Suprapubic skin (tissue), 4 donors: ENCODE results near the gene RPL39L.

ENCODE experiments used
- EP300 ChIP-seq: sonication (generic); formaldehyde crosslinking; IDR thresholded peaks from one replicate; pipeline ENCODE4 v1.6.1; 2017; ENCODE audit warnings: antibody characterized with exemption
- POLR2A ChIP-seq, 2 donors: fragments of 450-650 bp; IDR thresholded peaks; one replicate each; pipeline ENCODE4 v1.6.1; 2017; ENCODE audit warnings: antibody characterized with exemption in 2 of 2, mild to moderate bottlenecking in 2 of 2, moderate library complexity in 2 of 2
- POLR2AphosphoS5 ChIP-seq, 3 donors: sonication (generic); formaldehyde crosslinking; IDR thresholded peaks; one replicate each; pipeline ENCODE4 v1.6.1; 2017; ENCODE audit warnings: antibody characterized with exemption in 3 of 3
- TF ChIP-seq, protein P1 (sequence below), 2 donors: fragments of 200-600 bp in 1 of 2; fragments of 450-650 bp in 1 of 2; sonication (generic) in 1 of 2; IDR thresholded peaks; one replicate each; pipeline ENCODE4 v1.5.1; 2016 to 2019; ENCODE audit warnings: antibody characterized with exemption in 2 of 2, mild to moderate bottlenecking in 1 of 2, moderate library complexity in 1 of 2

DNA sequence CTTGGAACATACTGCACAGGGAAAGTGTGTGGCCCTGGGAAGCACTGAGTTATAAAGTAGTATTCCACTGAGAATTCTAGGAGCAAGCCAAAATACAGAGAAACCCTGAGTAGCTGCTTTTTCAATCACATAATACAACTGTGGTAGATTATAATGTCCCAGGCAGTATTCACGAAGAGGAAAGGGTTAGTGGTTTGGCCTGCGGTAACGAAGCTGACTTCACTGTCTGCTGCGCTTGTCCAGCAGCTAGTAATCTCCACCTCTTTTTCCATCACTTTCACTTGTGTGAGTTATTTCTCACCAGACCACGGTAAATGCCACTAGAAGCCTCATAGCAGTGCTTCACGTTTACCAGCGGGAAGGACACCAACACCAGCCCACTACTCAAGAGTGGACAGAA lies 34.4 kb downstream of the RPL39L start:
- TF ChIP-seq, protein P1, sequence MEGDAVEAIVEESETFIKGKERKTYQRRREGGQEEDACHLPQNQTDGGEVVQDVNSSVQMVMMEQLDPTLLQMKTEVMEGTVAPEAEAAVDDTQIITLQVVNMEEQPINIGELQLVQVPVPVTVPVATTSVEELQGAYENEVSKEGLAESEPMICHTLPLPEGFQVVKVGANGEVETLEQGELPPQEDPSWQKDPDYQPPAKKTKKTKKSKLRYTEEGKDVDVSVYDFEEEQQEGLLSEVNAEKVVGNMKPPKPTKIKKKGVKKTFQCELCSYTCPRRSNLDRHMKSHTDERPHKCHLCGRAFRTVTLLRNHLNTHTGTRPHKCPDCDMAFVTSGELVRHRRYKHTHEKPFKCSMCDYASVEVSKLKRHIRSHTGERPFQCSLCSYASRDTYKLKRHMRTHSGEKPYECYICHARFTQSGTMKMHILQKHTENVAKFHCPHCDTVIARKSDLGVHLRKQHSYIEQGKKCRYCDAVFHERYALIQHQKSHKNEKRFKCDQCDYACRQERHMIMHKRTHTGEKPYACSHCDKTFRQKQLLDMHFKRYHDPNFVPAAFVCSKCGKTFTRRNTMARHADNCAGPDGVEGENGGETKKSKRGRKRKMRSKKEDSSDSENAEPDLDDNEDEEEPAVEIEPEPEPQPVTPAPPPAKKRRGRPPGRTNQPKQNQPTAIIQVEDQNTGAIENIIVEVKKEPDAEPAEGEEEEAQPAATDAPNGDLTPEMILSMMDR (IDR thresholded peaks at IDR 0.05): no peak
- no peak for TF ChIP-seq POLR2AphosphoS5 (IDR thresholded peaks at IDR 0.05)
- no peak for TF ChIP-seq POLR2A (IDR thresholded peaks at IDR 0.05)
- no peak for TF ChIP-seq EP300
